ENCODE measurements around the gene B3GAT1.

B3GAT1 gene

DNA sequence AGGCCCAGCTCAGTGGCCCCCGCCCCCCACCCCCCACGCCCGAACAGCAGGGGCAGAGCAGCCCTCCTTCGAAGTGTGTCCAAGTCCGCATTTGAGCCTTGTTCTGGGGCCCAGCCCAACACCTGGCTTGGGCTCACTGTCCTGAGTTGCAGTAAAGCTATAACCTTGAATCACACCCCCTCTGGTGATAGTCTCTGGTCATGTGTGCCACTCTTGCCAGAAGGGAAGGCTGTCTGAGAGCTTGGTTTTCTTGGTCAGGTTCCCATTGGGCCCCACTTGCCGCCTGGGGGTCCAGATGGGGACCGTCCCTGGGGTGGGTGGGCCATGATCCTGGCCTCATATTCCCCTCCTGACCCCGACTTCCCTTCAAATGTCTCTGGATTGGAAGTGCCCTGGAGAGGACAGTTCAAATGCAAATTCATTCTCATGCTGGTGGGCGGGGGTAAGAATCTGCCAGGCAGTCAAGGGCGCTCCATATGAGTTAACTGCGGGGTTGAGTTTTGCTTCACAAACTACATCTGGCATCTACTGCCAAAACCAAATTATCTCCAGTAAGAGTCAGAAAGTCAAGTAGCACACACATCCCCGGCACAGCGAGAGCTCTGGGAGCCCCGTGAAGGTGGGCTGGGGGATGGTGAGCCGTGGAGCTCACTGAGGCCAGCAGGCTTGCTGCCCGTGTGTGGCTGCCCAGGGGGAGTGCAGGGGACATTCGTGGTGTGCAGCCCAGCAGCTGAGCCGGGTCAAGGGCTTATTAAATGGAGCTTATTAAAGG lies 35.7 kb downstream of the B3GAT1 start:
- no peak overlapping the region for H3K4me3 ChIP-seq (ENCODE audit: control insufficient read depth in 1 of 7, extremely low read depth in 1 of 7, insufficient read depth in 4 of 7, low read depth in 2 of 7, low read length in 6 of 7)
- peaks cover 0 to 6% (median 0%) of the 10 kb centered on the region in 5 experiments for H3K9me3 ChIP-seq (ENCODE audit: control extremely low read depth in 1 of 5, control insufficient read depth in 4 of 5, insufficient read depth in 2 of 5, low read depth in 1 of 5, low read length in 4 of 5)
- CTCF ChIA-PET, result no interaction called here
- H3K27ac ChIP-seq (ENCODE audit: insufficient read depth in 1 of 2, low read depth in 1 of 2, low read length in 2 of 2, poor library complexity in 1 of 2, severe bottlenecking in 2 of 2), result no peak overlapping the region
- POLR2A ChIA-PET, result no interaction called here
- WGBS (ENCODE audit: insufficient coverage), result 90% methylated on average over 8 of the region's 18 CpGs
- no peak for DNase-seq
- no peaks in the 10 kb centered on the region for H3K36me3 ChIP-seq (ENCODE audit: control insufficient read depth in 4 of 4, insufficient read depth in 4 of 4, low read length in 3 of 4)
- H3K27me3 ChIP-seq (replicated peaks in 2 of 5; ENCODE audit: control insufficient read depth in 4 of 5, insufficient read depth in 5 of 5, low read length in 4 of 5), result peaks cover 0 to 5% (median 0%) of the 10 kb centered on the region in 5 experiments
- no peaks in the 10 kb centered on the region for H3K4me1 ChIP-seq (ENCODE audit: control extremely low read depth in 1 of 4, control insufficient read depth in 4 of 4, insufficient read depth in 4 of 4, low read length in 3 of 4)

DNA sequence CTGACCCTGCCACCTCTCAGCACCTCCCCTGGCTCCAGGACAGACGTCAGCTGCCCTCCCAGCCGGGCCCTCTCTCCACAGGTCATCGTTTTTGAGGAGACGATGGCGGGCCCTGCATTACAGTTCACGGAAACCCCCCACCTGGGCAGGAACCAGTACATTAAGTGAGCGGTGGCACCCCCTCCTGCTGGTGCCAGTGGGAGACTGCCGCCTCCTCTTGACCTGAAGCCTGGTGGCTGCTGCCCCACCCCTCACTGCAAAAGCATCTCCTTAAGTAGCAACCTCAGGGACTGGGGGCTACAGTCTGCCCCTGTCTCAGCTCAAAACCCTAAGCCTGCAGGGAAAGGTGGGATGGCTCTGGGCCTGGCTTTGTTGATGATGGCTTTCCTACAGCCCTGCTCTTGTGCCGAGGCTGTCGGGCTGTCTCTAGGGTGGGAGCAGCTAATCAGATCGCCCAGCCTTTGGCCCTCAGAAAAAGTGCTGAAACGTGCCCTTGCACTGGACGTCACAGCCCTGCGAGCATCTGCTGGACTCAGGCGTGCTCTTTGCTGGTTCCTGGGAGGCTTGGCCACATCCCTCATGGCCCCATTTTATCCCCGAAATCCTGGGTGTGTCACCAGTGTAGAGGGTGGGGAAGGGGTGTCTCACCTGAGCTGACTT lies 37.0 kb downstream of the B3GAT1 start:
- no peak for DNase-seq
- Histone ChIP-seq H3K27ac (ENCODE audit: insufficient read depth in 1 of 2, low read depth in 1 of 2, low read length in 2 of 2, poor library complexity in 1 of 2, severe bottlenecking in 2 of 2) (no peak overlapping the region), H3K36me3 (ENCODE audit: control insufficient read depth in 4 of 4, insufficient read depth in 4 of 4, low read length in 3 of 4) (no peaks in the 10 kb centered on the region), H3K9me3 (ENCODE audit: control extremely low read depth in 1 of 5, control insufficient read depth in 4 of 5, insufficient read depth in 2 of 5, low read depth in 1 of 5, low read length in 4 of 5) (peaks cover 0 to 6% (median 0%) of the 10 kb centered on the region in 5 experiments), H3K4me3 (ENCODE audit: control insufficient read depth in 1 of 7, extremely low read depth in 1 of 7, insufficient read depth in 4 of 7, low read depth in 2 of 7, low read length in 6 of 7) (no peak overlapping the region), H3K4me1 (ENCODE audit: control extremely low read depth in 1 of 4, control insufficient read depth in 4 of 4, insufficient read depth in 4 of 4, low read length in 3 of 4) (no peaks in the 10 kb centered on the region), H3K27me3 (replicated peaks in 2 of 5; ENCODE audit: control insufficient read depth in 4 of 5, insufficient read depth in 5 of 5, low read length in 4 of 5) (peaks cover 0 to 4% (median 0%) of the 10 kb centered on the region in 5 experiments)
- ChIA-PET POLR2A (no interaction called here), CTCF (no interaction called here)
- 94% methylated on average over 16 of the region's 16 CpGs for WGBS (ENCODE audit: insufficient coverage)

- no peak for DNase-seq
- peaks cover 0 to 4% (median 0%) of the 10 kb centered on the region in 5 experiments for H3K27me3 ChIP-seq (replicated peaks in 2 of 5; ENCODE audit: control insufficient read depth in 4 of 5, insufficient read depth in 5 of 5, low read length in 4 of 5)
- 80% methylated on average over 8 of the region's 9 CpGs for WGBS (ENCODE audit: insufficient coverage)
- H3K36me3 ChIP-seq (ENCODE audit: control insufficient read depth in 4 of 4, insufficient read depth in 4 of 4, low read length in 3 of 4), result no peaks in the 10 kb centered on the region
- H3K4me1 ChIP-seq (ENCODE audit: control extremely low read depth in 1 of 4, control insufficient read depth in 4 of 4, insufficient read depth in 4 of 4, low read length in 3 of 4), result no peaks in the 10 kb centered on the region
- H3K27ac ChIP-seq (ENCODE audit: insufficient read depth in 1 of 2, low read depth in 1 of 2, low read length in 2 of 2, poor library complexity in 1 of 2, severe bottlenecking in 2 of 2), result no peak overlapping the region
- H3K9me3 ChIP-seq (ENCODE audit: control extremely low read depth in 1 of 5, control insufficient read depth in 4 of 5, insufficient read depth in 2 of 5, low read depth in 1 of 5, low read length in 4 of 5), result peaks cover 0 to 6% (median 0%) of the 10 kb centered on the region in 5 experiments
- no peak overlapping the region for H3K4me3 ChIP-seq (ENCODE audit: control insufficient read depth in 1 of 7, extremely low read depth in 1 of 7, insufficient read depth in 4 of 7, low read depth in 2 of 7, low read length in 6 of 7)
- ChIA-PET CTCF (no interaction called here), POLR2A (no interaction called here)
Observed at GRCh38 chr11:134374171-134374570, 37.9 kb downstream of the B3GAT1 start.

GRCh38 chr11:134373591-134374052 lies 38.4 kb downstream of the B3GAT1 start:
- POLR2A ChIA-PET, result no interaction called here
- WGBS (ENCODE audit: insufficient coverage), result 99% methylated on average over 12 of the region's 14 CpGs
- peaks cover 0 to 4% (median 0%) of the 10 kb centered on the region in 5 experiments for H3K27me3 ChIP-seq (replicated peaks in 2 of 5; ENCODE audit: control insufficient read depth in 4 of 5, insufficient read depth in 5 of 5, low read length in 4 of 5)
- H3K4me1 ChIP-seq (ENCODE audit: control extremely low read depth in 1 of 4, control insufficient read depth in 4 of 4, insufficient read depth in 4 of 4, low read length in 3 of 4), result no peaks in the 10 kb centered on the region
- H3K9me3 ChIP-seq (ENCODE audit: control extremely low read depth in 1 of 5, control insufficient read depth in 4 of 5, insufficient read depth in 2 of 5, low read depth in 1 of 5, low read length in 4 of 5), result peaks cover 0 to 4% (median 0%) of the 10 kb centered on the region in 5 experiments
- H3K27ac ChIP-seq (ENCODE audit: insufficient read depth in 1 of 2, low read depth in 1 of 2, low read length in 2 of 2, poor library complexity in 1 of 2, severe bottlenecking in 2 of 2), result no peak overlapping the region
- no peaks in the 10 kb centered on the region for H3K36me3 ChIP-seq (ENCODE audit: control insufficient read depth in 4 of 4, insufficient read depth in 4 of 4, low read length in 3 of 4)
- no peak for DNase-seq
- CTCF ChIA-PET, result no interaction called here
- H3K4me3 ChIP-seq (ENCODE audit: control insufficient read depth in 1 of 7, extremely low read depth in 1 of 7, insufficient read depth in 4 of 7, low read depth in 2 of 7, low read length in 6 of 7), result no peak overlapping the region

GRCh38 chr11:134372961-134373360 lies 39.1 kb downstream of the B3GAT1 start:
- POLR2A ChIA-PET, result no interaction called here
- Histone ChIP-seq H3K27ac (ENCODE audit: insufficient read depth in 1 of 2, low read depth in 1 of 2, low read length in 2 of 2, poor library complexity in 1 of 2, severe bottlenecking in 2 of 2) (no peak overlapping the region), H3K9me3 (ENCODE audit: control extremely low read depth in 1 of 5, control insufficient read depth in 4 of 5, insufficient read depth in 2 of 5, low read depth in 1 of 5, low read length in 4 of 5) (peaks cover 0 to 4% (median 0%) of the 10 kb centered on the region in 5 experiments), H3K36me3 (ENCODE audit: control insufficient read depth in 4 of 4, insufficient read depth in 4 of 4, low read length in 3 of 4) (no peaks in the 10 kb centered on the region), H3K4me1 (ENCODE audit: control extremely low read depth in 1 of 4, control insufficient read depth in 4 of 4, insufficient read depth in 4 of 4, low read length in 3 of 4) (no peaks in the 10 kb centered on the region), H3K27me3 (replicated peaks in 2 of 5; ENCODE audit: control insufficient read depth in 4 of 5, insufficient read depth in 5 of 5, low read length in 4 of 5) (peaks cover 0 to 4% (median 0%) of the 10 kb centered on the region in 5 experiments), H3K4me3 (ENCODE audit: control insufficient read depth in 1 of 7, extremely low read depth in 1 of 7, insufficient read depth in 4 of 7, low read depth in 2 of 7, low read length in 6 of 7) (no peak overlapping the region)
- DNase-seq, result no peak
- 93% methylated on average over 3 of the region's 8 CpGs for WGBS (ENCODE audit: insufficient coverage)
- CTCF ChIA-PET, result no interaction called here

DNA sequence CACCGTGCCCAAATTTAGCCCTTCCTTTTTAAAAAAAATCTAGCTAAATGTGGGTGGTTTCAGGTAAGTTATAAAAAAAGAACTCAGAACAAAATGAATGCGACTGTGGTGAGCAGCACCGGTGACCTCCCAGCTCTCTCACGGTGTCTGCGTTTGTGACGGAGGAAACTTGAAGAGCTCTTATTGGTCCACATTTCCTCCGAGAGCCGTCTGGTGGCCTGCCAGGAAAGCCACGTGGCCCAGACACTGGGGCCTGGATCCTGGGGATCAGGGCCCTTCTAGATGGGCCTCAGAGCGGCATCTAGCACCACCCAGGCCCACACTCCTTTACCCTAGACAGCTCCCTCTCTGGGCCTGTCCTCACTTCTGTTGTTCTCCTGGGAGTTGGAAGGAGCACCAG lies 39.5 kb downstream of the B3GAT1 start:
- CTCF ChIA-PET, result interaction anchor here (1.2 kb wide), 1 partner anchor 13 kb away, joined by 3 read pairs; no protein-coding TSS in a partner anchor
- H3K27me3 ChIP-seq (replicated peaks in 2 of 5; ENCODE audit: control insufficient read depth in 4 of 5, insufficient read depth in 5 of 5, low read length in 4 of 5), result peaks cover 0 to 4% (median 0%) of the 10 kb centered on the region in 5 experiments
- DNase-seq, result no peak
- H3K9me3 ChIP-seq (ENCODE audit: control extremely low read depth in 1 of 5, control insufficient read depth in 4 of 5, insufficient read depth in 2 of 5, low read depth in 1 of 5, low read length in 4 of 5), result peaks cover 0 to 2% (median 0%) of the 10 kb centered on the region in 5 experiments
- 95% methylated on average over 9 of the region's 10 CpGs for WGBS (ENCODE audit: insufficient coverage)
- POLR2A ChIA-PET, result no interaction called here
- no peak overlapping the region for H3K4me3 ChIP-seq (ENCODE audit: control insufficient read depth in 1 of 7, extremely low read depth in 1 of 7, insufficient read depth in 4 of 7, low read depth in 2 of 7, low read length in 6 of 7)
- no peak overlapping the region for H3K27ac ChIP-seq (ENCODE audit: insufficient read depth in 1 of 2, low read depth in 1 of 2, low read length in 2 of 2, poor library complexity in 1 of 2, severe bottlenecking in 2 of 2)
- H3K4me1 ChIP-seq (ENCODE audit: control extremely low read depth in 1 of 4, control insufficient read depth in 4 of 4, insufficient read depth in 4 of 4, low read length in 3 of 4), result no peaks in the 10 kb centered on the region
- no peaks in the 10 kb centered on the region for H3K36me3 ChIP-seq (ENCODE audit: control insufficient read depth in 4 of 4, insufficient read depth in 4 of 4, low read length in 3 of 4)
